Activated T-helper 9 cell treated with anti-CD3 and anti-CD28 coated beads, Interleukin-2, amount 50 U/mL, for 16 hours (primary cell): Measurements from ENCODE around the gene ICOSLG.
"Not testable (repeated sequence)": the region's sequence is repeated elsewhere in the genome, so short reads cannot be mapped to it uniquely, and the experiment has no call there.

Experiments used
- DNase-seq: peaks from one replicate; pipeline ENCODE4 v3.0.0-alpha.2; 2020; ENCODE audit warnings: low read depth

The ICOSLG gene

DNA sequence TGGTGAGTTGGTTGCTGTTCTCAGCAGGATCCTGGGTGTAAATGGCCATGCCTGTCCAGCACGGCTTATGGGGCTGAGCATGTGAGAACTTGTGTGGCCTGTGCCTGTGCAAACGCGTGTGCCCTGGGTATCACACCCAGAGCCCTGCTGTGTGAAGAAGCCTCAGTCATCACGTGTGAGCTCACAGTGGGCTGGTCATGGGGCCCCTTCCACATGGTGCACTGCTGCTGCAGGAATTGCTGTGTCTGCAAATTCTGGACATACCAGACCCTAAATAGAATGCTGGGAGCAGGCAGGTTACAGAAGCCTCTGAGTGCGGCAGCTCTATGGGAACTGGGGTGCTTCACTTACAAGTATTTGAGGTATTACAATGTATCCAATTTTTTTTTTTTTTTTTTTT is 17.4 kb downstream of the ICOSLG start:
- DNase-seq, result not testable (repeated sequence)

DNA sequence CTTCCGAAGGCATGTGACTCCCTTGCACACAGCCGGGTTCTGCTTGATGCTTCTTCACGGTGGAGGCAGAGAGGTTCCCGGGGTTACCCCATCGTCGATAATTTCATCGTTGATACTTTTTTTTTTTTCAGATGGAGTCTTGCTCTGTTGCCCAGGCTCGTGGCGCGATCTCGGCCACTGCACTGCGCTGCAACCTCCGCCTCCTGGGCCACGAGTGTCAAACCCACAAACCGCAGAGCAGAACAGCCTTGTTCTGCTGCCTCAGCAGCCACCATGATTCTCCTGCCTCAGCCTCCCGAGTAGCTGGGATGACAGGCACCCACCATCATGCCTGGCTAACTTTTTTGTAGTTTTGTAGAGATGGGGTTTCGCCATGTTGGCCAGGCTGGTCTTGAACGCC is 20.1 kb downstream of the ICOSLG start:
- DNase-seq, result not testable (repeated sequence)

DNA sequence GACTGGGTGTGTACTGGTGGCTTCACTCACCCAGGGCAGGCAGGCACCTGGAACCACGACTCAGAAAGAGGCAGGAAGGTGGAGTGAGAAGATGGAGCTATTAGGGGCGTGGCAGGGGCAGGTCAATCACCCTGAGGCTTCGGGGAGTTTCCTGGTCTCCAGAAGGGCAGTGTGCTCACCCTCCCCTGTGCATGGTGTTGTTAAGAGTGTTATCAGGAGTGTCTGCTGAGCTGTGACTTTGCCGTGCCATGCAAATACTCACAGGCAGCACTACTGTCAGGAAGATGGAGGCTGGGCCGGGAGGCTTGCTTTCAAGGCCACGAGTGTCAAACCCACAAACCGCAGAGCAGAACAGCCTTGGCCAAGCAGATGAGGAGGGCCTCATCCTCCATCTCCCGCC is 22.3 kb downstream of the ICOSLG start:
- DNase-seq, result not testable (repeated sequence)

DNA sequence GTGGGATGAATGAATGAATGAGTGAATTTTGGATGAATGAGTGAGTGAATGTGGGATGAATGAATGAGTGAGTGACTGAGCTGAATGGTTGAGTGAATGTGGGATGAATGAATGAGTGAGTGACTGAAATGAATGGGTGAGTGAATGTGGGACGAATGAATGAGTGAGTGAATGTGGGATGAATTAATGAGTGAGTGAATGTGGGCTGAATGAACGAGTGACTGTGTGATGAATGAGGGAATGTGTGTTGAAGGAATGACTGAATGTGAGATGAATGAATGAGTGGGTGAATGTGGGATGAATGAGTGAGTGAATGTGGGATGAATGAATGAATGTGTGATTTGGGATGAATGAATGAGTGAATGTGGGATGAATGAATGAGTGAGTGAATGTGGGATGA is 28.8 kb downstream of the ICOSLG start:
- DNase-seq, result not testable (repeated sequence)

DNA sequence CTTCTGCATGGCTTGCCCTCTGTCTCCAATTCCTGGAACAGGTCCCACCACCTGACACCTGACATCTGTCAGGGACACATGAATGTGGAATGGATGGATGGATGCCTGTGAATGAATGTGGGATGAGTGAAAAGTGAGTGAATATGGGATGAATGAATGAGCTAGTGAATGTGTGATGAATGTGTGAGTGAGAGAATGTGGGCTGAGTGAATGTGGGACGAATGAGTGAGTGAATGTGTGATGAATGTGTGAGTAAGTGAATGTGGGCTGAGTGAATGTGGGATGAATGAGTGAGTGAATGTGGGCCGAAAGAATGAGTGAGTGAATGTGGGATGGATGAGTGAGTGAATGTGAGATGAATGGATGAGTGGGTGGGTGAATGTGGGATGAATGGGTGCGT is 29.2 kb downstream of the ICOSLG start:
- not testable (repeated sequence) for DNase-seq

DNA sequence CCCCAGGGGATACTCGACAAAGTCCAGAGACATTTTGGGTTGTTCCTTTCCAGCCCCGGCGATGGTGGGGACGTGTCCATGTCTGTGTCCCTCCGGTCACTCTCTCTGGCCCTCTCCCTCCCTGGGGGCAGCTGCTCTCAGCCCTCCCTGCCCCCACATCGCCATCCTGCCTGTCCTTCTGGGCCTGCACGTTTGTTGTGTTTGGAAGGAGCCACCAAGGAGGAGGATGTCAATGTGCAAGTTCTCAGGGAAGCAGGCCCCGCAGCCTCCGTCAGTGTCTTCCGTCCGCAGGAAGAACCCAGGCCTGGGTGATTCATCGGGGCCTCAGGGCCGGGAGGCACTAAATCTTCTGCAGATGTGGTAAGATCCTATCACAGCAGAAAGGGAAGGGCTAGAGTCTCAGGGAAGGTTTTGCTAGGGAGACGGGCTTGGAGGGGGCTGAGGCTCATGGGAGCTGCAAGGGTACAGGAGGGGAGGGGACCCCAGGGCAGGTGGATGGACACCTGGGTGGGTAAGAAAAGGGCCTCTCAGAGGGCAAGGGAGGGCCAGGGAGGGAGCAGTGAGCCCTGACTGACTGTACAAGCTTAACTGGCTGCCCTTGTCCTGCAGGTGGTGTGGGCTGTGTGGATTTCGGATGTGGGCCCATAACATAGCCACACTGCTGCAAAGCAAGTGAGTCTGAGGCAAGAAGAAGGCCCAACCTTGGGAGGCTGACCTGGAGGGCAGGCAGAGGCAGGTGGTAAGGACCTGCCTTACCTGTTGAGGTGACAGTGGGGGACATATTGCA is 32.7 kb downstream of the ICOSLG start:
- not testable (repeated sequence) for DNase-seq

DNA sequence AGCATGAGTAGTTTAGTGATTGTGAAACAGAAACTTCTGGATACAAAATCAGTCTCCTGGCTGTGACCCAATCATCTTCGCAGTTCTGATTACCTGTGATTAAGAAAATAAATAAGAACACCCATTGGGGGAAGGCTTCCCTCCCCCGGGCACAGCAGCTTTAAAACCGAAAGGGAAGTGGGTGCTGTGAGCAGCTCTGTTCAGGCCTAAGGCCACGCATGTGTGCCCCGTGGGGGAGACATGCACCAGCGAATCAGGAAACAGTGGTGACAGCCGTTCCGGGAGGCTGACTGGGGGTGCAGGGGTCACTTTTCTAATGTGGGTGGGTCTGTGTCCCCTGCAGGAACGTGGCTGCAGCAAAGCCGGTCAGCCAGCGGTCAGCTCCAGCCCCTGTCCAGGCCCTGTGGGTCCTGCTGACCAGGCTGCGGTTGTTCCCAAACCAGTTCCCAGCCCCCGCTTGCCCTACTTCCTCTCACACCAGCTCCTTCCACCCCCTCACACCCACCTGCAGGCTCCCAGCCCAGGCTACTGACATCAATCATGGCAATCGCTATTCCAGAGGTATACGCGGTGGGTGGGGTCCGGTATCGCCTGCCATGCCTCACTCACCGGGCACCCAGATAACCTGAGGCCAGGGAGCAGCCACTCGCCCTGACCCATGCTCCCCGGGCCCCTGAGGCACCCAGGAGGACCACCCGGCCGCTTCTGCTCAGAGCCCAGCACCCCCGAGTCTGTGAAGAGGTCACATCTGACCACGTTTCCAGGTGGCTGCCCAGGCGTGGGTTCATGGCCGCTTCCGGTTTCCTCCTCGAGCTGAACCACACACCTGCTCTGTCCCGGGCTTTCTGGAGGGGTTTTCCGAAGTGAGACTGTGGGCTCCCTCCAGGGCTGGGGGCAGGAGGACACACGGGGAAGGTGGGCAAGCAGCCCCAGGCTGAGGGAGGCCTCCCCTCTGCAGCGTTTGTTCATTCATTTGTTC is 33.8 kb downstream of the ICOSLG start:
- not testable (repeated sequence) for DNase-seq

DNA sequence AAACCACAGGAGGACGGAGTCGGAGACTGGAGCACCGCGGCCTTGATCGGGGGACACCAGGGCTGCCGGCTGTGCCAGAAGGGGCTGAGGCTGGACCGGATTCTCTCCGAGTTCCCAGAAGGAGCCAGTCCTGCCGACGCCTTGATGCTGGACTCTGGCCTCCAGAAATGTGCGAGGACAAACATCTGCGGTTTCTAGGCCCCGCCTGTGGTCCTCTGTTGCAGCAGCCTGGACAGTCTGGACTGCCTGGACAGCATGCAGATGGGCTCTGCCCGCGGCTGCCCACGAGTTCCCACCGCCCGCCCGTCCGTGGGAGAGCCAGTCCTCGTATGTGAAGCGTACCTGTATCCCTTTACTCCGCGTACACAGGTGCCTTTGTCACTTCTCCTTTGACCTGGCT is 34.6 kb downstream of the ICOSLG start:
- DNase-seq, result not testable (repeated sequence)

DNA sequence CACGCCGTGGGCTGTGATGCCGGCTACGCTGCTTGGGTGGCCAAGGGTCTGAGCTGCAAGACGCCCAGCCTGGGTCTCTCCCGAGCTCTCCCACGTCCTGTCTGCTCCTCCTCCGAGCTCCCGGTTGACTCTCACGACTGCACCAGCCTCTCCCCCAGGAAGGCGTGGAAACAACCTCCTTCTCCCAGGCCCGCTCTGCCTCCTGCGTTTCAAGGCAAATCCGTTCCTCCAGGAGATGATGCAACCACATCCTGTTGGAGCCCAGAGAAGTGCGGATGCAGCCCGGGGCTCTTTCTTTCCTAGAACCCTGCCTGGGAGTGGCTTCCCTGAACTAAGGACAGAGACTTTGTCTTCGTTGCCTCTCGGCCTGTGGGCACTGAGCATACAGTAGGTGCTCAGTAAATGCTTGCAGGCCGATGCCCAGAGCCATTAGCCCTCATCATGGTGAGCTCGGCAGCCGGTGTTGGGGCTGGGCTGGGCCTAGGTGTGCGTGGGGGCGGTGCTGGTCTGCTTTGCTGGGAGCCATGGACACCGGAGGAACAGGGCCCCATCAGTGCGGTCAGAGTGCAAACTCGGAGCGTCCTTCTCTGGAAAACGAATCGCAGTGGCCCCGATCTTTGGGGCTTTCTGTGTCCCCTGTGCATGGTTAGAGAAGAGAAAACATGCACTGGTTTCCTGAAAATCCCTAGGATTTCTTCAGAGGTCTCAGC is 38.0 kb downstream of the ICOSLG start:
- not testable (repeated sequence) for DNase-seq

DNA sequence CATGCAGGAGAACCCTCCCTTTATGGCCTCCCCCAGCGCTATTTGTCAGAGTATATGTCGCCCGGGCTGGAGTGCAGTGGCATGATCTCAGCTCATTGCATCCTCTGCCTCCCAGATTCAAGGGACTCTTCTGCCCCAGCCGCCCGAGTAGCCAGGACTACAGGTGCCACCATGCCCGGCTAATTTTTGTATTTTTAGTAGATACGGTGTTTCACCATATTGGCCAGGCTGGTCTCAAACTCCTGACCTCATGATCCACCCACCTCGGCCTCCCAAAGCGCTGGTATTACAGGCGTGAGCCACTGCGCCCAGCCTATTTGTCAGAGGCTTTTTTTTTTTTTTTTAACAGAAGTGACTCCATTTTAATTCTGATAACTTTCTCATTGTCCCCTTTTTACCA is 40.7 kb downstream of the ICOSLG start:
- DNase-seq, result not testable (repeated sequence)

DNA sequence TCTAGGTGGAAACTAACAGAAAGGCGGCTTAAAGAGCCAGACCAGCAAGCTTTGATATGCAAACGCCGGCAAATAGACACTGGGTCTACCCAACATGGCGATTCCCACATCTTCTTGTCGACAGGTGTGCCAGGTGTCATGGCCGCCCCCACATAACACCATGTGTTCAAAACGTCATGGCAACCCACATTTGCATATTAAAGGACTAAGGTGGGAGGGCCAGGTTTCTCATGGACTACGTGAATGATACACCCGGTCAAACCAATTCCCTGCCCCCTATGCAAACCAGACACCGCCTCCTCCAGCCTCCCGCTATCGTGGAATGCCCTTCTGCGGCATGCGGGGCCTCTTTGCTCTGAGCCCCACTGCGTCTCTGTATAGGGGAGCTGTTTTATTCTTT is 41.3 kb downstream of the ICOSLG start:
- no peak for DNase-seq

DNA sequence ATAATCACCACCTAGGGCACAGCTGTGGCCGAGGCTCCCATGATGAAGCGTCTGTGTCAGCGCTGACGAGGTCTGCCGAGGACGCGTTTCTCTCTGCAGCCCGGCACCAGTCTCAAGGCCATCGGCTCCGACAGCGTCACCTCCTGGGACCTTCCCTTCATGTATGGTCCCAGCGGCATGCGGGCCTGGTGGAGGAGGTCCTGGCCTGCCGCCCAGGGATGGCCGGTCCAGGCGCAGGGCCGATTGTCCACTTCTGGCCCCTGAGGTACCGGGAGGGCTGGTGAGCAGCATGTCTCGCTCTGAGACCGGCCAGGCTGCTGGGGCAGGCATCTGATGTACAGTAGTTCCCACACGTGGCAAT is 43.6 kb downstream of the ICOSLG start:
- DNase-seq, result not testable (repeated sequence)

DNA sequence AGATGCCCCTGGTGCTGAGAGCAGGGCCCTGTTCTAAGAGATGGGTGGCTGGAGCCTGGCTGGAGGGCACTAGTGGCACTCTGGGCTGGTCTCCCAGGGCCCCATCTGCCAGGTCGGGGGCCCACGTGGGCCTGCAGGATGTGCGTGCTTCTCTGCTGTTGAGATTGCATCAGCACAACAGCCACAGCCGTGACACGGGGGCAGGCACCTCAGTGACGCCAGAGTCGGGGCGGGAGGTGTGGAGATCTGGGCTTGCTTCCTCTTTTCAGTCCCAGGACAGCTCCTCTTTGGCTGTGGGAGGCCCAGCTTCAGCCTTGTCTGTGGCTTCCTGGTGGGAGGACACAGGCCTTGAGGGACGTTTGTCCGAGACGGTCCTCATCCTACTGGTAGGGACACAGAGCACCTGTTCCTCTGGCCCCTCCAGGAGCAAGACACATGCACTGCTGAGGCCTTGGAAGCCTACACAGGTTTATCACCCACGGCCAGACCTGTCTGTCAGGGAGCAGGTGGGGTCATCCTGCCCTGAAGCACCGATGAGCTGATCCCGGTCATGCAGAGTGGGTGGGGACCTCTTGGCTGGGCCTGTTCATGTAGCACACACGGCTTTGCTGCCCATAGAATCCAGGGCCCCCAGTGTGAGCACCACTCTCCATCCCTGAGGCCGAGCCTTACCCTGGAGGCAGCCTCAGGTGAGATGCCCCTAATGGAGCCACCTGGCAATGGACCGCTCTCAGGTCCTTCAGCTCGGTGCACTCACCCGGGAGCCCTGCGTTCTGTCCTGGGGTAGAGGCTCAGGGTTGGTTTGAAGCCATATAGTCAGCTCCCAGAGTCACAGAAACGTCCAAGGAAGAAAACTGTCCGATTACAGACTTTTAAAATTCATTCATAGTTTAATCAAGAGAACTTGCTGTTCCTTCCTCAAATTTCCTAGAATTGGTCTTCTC is 44.3 kb downstream of the ICOSLG start:
- DNase-seq, result not testable (repeated sequence)

DNA sequence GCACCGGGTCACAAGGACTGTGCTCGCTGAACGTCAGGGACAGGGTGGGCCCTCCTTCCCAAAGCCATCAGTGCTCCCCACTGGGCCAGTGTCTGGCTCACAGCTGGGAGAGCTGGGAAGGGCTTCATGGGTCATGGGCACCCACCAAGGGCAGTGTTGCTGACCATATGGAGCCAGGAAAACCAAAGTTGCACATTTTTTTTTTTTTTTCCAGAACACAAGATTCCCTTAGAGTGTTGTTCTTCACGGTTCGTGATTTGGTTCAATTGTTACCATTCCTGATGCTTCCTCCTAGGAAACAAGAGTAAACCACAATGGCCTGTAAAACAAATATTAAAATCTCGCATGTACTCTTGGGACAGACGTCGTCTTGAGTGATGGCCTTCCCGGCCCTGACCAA is 45.9 kb downstream of the ICOSLG start:
- DNase-seq, result not testable (repeated sequence)

DNA sequence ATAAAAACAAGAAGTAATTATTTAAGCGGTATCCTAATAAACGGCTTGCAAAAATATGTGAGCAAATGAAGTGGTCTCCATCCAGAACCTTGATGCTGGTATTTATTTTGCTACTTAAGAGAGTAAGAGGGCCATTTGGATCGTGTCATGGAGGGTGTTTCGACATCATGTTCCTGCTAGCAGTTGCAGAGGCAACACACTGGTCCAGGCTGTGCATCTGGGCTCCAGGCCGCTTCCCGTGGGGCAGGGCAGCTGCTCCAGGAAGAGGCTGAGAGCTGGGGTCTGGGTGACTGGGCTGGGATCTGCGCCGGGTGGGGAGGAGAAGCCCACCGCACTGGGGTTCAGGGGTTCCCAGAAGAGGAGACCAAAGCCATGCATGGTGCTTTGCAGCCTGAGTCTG is 46.3 kb downstream of the ICOSLG start:
- DNase-seq, result not testable (repeated sequence)

DNA sequence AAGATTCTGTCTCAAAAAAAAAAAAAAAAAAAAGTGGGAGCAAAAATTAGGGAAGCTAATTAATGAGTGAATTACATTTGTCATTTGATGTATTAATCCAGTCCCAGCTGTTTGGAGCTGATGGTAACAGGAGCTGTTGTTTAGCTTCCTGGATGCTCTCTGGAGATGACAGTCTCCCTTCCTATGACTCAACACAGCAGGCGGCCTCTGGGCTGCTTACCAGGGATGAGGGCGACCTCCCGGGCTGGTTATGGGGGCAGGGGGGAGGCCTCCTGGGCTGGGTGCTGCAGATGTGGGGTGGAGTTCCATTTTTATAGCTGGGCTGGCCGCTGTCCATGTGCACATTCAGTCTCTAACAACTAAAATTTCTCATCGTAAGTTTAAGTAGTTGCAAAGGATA is 47.6 kb downstream of the ICOSLG start:
- not testable (repeated sequence) for DNase-seq

DNA sequence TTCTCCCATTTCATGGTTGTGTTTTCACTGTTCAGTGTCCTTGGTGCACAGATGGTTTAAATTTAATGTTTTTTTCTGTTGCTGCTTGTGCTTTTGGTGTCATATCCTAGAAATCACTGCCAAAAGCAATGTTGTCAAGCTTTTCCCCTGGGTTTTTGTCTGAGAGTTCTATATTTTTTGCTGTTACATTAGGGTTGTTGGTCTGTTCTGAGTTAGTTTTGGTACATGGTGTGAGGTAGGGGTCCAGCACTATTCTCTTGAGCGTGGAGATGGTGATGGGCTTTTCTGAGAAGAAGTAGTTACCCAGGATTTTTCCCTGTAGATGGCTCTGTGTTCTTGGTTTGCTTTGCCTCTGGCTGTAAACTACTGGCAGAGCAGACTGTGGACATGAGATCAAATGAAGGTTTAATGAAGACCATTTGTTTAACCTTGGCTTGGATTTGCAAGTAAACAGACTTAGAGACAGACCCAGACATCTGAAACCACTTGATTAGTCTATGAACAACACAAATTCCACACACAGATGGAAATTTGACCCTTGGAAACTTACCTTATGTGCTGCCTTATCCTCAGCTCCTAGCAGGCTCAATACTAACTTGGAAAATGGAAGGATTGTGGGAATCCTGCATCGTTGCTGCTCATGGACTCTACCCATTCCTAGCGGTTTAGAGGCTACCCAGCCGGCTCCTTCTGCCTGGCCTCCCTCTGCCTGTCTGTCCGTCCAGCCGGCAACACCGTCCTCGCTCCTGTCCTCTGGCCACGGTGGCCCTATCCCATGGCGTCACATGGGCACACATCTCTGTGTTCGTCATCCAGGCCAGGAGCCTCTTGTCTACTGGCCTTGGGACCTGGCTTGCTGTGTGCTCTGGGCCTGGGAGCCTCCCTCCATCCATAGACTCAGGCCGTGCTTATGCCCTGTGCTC is 50.1 kb downstream of the ICOSLG start:
- not testable (repeated sequence) for DNase-seq

DNA sequence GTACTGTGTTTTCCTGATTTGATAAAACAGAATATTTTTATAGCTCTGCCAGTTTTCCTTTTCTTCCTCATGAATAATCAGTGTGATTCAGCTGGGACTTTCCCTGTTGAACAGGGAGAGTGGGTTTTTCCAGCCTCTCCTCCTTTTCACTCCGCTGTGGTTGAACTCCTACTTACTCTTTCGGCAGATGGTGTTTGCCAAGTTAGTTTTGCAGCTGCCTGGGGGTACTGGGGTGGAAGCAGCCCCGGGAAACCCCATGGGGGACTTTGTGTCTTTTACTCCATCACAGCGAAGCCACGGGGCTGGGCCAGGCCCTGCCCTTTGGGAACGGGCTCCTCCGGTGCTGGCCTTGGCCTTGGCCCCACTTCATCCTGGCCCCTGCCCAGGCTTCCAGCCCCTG is 55.9 kb downstream of the ICOSLG start:
- not testable (repeated sequence) for DNase-seq

DNA sequence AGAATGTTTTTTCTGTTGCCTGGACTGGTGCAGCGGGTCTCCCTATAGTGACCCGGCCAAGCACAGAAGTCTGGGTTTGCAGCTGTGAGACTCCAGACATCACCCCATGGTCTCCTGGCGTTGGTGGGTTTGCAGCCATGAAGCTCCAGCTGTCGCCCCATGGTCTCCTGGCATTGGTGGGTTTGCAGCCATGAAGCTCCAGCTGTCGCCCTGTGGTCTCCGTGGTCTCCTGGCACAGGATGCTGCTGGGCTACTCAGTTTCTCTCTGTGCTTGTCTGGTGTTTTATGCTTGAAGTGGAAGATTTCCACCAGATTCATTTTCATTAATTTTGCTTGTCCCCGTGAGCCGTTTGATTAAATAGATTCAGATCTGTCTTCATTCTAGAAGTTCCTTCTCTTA is 58.5 kb downstream of the ICOSLG start:
- not testable (repeated sequence) for DNase-seq

DNA sequence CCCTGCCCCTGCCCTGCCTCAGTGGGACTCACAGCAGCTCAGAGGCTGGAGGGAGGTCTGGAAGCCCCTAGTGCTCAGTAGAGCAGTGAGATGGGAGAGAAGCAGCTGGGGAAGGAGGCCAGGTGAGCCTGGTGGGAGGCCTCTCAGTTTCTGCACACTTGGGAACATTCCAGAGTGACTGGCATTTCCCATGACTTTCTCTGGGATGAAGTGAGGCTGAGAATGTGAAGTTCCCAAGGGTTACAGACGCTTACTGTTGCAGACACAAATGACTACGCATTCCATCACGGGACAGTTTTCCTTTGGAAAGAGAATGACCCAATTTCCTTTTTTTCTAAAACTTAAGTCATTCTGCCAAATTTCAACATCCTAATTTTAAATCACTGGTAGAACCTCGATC is 59.2 kb downstream of the ICOSLG start:
- DNase-seq, result not testable (repeated sequence)
